Hematopoietic multipotent progenitor cell treated with erythropoietin and hydrocortisone succinate and interleukin-3 and kit ligand, for 17 days (in vitro differentiated cells): ENCODE results near the gene SNAI1.
"Not testable (repeated sequence)": the region's sequence is repeated elsewhere in the genome, so short reads cannot be mapped to it uniquely, and the experiment has no call there.

Experiments
- DNase-seq: peaks from one replicate; pipeline ENCODE4 v3.0.0-alpha.2; 2015; ENCODE audit warnings: low spot score

SNAI1 gene

DNA sequence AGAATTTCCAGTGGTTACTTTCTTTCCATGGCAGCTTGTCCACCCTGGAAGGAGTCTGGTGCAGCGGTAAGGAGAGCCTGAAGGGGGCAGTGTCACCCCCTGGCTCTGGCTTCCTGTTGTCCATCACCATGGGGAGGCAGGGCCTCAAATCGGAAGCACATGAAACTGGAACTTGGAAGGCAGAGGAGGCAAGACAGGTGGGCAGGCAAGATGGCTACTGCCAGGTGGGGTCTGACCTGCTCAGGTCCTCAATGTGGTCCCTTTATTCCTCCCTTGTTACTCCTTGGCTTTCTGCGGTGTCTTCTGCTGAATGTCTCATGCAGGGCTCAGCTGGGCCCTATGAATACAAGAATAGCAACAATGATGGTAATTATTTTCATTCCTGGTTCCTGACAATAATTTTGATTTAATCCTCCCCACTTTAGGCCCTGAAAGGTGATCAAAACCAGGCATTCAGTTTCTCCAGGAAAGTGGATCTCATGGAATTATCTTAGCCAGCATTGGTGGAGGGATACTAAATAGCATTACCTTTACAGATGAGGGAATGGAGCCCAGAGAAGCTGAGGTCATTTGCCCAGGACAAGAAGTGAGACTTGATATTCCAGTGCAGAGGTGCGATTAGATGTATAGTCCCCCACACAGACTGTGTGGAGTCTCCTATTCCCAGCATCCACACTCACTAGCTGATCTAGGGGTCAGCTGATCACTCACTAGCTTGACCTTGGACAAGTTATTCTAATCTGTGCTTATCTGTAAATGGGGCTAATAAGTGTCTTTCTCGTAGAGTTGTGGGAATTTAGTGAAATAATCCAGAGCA is 17.6 kb upstream of the SNAI1 start:
- peak; percentile 48 for DNase-seq

DNA sequence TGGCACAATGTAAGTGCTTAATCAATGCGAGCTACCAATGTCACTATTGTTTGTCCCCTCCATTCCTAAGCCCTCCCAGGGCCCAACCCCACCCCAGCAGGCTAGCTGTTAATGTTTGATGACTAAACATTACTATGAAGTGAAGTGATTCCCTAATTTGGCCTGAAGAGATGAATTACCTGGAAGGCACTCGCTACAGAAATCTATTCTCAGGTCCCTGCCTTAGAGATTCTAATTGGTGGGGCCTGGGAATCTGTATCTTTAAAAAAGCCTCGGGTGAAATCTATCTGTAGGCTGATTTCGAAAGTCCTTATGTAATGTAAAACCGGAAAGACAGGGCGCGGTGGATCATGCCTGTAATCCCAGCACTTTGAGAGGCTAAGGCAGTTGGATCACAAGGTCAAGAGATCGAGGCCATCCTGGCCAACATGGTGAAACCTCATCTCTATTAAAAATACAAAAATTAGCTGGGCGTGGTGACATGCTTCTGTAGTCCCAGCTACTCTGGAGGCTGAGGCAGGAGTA is 16.9 kb upstream of the SNAI1 start:
- DNase-seq, result no peak

DNA sequence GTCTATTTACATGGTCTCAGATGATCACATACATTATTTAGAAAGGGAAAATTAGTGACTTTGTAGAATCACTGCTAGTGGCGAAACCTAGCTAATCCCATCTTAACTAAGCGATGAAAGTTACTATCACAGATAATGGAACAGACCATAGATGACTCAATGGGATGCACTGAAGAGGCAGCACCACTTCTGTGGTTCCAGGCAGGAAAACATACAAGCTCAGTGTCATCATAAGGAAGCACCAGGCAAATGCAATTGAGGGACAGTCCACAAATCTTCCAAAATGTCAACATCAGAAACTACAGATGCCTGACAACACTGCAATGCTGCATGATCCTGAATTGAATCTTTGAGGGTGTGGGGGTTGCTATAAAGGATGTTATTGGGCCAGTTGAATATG is 15.9 kb upstream of the SNAI1 start:
- no peak for DNase-seq

DNA sequence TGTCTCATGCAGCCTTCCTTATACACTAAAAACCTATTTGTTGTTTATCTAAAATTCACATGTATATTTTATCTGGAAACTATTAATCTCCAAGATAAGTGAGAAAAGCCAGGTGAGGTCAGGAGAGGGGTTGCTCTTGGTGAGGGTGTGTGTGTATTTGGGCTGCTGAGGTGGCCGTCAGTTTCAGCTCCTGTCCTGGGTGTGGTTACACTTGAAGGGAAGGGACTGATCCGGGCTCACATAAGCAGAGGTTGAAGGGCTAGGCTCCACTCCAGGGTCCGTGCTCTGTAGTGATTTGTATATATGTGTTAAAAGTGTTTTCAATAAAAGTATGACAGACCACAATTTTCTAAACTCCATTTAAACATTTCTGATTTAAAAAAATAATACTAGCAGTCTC is 13.5 kb upstream of the SNAI1 start:
- DNase-seq, result no peak

DNA sequence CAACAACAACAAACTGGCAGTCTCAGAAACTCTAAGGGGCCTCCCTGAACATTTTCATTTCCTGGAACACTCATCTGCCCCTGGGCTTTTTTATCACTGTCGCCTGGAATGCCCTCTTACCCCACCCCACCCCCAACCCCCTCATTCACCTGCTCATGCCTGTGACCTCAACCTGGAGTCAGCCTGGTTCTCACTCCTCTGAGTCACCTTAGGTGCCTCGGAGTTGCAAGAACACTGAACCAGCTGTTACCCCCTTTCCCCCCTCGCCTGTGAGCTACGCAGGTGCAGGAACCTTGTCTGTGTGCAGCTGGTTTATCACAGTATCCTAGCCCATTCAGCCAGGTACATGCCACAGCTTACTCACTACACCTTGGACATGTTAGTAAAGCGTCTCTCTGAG is 12.8 kb upstream of the SNAI1 start:
- DNase-seq, result no peak

DNA sequence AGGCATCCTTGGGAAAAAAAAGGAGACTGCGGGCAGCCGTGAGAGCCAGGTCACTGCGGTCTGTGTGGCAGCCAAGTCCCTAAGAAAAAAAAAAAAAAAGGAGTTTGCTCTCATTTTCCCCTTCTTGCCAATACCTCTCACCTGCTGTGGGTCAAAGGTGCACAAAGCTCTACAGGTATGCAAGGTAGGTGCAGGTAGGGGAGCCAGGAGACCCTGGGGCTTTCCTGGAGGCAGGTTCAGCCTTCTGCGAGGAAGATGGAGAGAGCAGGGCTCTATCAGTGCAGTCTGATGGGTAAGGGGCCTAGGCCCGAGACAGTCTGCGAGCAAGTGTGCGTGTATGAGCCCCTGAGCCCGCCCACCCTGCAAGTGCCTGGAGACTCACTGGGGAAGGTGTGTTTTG is 12.3 kb upstream of the SNAI1 start:
- DNase-seq, result no peak

DNA sequence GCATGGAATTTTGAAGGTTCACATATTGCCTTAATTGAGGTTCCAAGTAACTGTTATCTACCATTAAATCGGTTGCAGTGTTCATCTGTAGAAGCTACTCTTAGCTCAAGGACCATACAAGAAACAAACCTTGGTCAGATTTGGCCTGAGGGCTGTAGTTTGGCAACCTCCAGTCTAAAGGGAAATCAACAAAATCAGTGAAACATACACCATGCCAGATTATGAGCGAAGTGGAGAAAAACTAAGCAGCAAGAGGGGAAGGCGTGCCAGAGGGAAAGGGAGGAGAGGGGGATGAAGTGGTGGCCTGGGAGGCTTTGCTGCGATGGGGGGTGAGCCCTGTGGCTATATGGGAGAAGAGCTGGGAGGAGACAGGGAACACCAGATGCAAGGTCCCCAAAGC is 8.8 kb upstream of the SNAI1 start:
- DNase-seq, result peak; percentile 1

DNA sequence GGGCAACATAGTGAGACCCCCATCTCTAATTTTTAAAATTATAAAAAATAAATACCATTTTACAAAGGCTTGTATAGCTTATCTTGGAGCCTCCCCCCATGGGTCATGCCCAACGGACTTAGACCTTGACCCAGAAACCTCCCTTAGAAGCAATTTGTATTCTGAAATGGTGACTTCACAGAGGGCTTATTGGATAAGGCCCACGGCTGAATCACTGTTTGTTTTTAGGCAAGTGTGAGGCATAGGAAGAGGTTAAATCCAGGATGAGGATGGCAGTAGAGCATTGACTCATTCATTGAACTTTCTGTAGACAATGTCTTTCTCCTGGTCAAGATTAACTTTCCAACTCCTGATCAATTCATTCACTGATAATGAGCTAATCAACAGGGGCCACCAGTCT is 6.2 kb upstream of the SNAI1 start:
- DNase-seq, result no peak

DNA sequence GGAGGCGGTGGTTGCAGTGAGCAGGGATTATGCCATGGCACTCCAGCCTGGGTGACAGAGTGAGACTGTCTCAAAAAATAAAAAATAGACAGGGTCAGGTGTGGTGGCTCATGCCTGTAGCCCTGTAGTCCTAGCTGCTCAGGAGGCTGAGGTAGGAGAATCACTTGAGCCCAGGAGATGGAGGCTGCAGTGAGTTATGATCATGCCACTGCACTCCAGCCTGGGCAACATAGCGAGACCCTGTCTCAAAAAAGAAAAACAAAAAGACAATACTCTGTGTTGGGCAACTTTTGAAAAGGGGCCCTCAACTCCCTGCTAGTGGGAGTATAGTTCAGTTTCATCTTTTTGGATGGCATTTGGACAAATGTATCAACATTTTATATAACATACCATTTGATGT is 5.0 kb upstream of the SNAI1 start:
- DNase-seq, result not testable (repeated sequence)

DNA sequence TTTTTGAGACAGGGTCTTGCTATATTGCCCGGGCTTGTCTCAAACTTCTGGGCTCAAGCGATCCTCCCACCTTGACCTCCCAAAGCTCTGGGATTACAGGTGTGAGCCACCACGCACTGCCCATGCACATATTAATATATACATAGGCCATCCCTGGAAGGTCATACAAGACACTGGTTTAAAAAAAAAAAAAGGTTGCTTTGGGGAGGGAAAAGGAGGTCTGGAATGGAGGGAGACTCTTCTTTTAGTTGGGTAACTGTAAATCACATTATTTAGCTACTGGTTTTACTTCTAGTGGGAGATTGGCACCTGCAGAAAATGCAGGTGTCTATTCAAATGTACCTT is 4.1 kb upstream of the SNAI1 start:
- peak; percentile 3 for DNase-seq

DNA sequence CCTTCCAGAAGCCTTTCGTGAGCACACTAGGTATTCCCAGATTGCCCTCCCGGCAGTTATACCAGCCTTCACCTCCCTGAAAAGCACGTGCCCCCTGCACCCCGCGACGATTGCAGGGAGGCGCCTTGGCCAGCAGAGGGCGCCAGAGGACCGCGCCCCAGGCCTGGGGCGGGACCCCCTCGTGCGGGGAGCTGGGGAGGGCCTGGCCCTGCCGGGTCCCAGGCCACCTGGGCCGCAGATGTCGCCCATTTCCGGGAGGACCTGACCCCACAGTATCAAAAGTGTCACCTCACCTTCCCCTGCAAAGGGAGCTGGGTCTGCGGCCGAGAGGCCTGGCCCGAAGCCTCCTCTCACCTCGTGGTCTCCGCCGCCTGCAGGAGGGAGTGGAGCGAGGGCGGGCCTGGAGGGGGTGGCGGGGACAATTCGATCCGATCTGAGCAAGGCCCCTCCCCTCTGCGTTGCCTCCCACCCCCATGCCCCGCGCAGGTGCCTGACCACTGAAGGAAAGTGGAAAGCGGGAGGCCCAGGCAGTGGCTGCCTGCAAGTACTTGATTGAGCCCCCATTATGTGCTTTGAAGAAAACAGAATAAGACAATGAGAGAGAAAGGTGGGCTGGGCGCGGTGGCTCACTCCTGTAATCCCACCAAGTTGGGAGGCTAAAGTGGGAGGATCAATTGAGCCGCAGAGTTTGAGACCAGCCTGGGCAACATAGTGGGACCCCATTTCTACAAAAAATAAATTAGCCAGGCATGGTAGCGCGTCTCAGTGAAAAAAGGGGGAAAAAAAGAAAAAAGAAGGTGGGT is 3.5 kb upstream of the SNAI1 start:
- peak; percentile 72 for DNase-seq

DNA sequence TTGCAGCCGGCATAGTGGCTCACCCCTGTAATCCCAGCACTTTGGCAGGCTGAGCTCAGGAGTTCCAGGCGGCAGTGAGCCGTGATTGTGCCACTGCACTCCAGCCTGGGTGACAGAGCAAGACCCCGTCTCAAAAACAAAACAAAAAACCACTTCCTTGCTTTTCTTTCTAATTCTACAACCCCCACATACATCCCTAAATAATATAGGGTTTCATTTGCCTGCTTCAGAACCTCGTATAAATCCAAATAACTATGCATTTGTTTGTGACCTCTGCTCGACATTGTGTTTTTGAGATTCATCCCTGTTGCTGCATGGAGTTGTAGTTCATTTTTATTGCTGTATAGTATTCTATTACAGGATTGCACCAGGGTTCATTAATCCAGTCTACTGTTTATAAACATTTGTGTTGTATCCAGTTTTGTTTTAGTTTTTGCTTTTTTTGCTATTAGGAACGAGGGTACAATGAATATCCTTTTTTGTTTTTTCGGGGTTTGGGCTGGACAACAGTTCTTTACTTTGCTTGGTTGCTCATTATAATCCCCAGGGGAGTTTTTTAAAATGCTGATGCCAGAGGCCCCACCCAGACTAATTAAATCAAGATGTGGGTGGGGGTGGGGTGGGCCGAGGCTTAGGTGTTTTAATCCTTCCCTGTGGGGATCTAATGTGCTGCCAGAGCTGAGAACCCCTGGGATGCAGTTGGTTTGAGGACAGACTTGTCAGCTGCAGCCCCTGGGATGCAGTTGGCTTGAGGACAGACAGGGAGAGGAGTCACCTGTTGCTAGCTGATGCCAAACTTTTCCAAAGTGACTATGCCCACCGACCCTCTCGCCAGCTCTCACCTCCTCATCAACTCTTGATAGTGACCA is 2.4 kb upstream of the SNAI1 start:
- DNase-seq, result no peak

DNA sequence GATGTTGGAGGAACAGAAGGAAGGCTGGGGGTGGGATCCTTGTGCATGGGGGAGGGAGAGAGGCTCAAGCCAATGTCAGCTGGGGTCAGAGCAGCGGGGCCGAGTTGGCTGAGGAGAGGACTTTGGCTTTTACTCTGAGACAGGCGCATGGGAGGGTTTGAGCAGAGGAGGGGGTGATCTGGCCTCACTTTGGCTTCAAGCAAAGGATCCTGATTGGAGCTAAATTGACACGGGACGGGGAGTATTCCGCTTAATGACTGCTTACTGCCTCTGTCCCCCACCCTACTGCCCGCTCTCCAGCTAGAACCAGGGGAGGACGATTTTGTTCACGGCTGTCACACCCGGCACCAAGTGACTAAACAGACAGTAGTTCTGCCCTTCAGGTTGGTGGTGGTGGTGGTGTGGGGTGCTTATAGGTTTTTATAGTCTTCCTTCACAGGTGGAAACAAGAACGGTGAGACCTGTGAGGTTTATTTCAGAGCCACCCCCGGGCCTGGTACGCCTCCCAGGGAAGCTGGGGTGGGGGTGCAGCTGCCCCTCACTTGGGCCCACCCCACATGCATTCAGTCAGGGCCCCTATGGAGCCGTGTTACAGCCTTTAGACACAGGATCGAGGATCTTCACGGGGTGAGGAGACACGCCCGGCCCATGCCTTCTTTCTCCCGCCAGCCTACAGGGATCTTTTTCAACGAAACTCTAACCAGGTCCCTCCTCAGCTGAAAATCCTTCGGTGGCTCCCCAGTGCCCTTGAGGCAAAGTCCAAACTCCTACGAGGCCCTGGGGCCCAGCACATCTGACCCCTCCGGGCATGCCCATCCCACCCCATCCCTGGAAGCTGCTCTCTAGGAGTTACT is 1.3 kb upstream of the SNAI1 start:
- DNase-seq, result no peak

DNA sequence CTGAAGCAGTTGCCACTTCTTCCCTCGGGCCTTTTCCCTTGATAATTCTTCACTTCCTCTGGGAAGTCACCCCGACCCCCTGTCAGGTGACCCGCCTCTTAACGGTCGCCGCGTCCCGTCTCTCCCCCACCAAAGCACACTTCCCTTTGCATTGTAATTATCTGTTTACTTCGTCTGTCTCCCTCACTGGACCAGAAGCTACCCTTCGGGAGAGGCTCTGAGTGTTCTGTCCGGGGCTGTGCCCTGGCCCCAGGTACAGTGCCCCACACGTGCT is 771 bp upstream of the SNAI1 start:
- DNase-seq, result no peak

DNA sequence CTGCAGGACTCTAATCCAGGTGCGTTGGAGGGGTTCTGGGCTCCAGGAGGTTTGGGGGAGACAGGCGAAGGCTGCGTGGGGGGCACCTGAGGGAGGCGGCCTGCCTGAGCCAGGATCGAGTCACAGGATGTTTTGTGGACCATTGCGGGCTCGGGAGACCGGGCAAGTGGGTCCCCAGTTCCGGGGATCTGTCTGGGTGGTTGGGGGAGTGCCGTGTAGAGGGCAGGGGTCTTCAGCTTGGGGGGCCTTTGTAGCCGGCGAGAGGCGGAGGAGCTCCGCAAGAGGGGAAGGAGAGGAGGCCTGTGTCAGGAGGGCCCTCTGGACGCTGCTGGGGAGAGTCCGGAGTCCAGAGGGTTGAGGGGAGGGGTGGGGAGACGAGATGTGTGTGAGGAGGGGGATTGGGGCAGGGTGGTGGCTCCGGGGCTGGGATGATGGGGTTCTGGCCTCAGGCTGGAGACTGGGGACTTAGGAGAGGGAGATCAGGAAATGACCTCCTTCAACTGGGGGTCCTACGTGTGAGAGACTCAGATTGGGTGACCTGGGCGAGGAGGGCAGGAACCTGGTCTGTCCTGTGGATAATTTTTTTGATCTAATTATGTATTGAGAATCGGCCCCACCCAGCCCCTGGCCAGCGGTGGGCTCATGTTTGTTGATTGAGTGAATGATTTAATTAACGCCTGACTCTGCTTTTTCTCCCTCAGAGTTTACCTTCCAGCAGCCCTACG is 505 bp downstream of the SNAI1 start:
- peak; percentile 27 for DNase-seq

DNA sequence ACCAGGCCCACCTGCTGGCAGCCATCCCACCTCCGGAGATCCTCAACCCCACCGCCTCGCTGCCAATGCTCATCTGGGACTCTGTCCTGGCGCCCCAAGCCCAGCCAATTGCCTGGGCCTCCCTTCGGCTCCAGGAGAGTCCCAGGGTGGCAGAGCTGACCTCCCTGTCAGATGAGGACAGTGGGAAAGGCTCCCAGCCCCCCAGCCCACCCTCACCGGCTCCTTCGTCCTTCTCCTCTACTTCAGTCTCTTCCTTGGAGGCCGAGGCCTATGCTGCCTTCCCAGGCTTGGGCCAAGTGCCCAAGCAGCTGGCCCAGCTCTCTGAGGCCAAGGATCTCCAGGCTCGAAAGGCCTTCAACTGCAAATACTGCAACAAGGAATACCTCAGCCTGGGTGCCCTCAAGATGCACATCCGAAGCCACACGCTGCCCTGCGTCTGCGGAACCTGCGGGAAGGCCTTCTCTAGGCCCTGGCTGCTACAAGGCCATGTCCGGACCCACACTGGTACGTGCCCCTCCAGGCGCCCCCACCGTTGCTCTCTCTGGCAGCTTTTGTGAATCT is 1.1 kb downstream of the SNAI1 start:
- DNase-seq, result no peak

DNA sequence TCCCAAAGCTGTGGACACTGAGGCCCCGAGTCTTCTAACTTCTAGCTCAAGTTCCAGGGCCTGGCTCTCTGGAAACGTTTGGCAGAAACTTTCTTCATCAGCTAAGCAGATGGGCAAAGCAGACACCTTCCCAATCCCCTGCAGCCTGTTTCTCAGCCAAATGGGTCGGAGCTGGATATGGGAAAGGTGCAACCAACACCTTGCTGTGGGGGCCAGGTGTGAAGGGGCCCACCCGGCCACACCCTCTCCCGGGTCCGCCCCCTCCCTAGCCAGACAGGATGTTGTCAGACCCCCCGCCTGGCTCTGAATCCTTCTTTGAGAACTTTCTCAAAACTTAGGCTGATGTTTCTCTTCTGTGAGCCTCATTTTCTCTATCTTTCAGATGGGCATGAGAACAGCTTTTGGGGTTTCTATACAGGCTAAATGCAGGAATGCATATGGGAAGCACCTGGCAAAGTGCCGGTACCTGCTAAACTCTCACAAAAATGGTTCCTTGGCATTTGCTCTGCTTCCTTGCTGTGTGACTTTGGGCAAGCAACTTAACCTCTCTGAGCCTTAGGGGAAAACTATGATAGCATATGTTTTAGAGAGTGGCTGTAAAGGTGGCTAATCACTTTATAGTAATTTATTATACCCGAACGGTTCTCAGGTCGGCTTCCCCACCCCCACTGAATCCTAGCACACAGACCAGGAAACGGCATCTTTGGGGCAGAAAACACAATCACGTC is 1.8 kb downstream of the SNAI1 start:
- no peak for DNase-seq

DNA sequence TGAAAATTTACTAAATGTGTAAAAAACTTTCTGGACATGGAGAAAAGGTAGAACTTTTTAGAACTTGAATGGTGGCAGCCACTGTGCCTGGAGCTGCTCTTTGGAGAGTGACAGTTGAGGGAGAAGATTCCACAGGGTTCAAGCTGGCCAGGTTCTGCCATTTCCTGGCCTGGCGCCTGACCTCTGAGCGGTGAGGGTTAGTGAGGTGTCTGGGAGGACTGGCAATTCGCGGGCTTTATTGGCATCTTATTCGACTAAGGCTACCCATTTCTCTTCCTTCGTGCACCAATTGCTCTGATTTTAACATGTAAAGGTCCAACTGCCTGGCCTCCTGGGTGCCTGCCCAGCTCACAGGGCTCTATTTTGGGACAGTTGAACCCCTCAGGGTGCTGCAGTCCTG is 2.4 kb downstream of the SNAI1 start:
- DNase-seq, result no peak

DNA sequence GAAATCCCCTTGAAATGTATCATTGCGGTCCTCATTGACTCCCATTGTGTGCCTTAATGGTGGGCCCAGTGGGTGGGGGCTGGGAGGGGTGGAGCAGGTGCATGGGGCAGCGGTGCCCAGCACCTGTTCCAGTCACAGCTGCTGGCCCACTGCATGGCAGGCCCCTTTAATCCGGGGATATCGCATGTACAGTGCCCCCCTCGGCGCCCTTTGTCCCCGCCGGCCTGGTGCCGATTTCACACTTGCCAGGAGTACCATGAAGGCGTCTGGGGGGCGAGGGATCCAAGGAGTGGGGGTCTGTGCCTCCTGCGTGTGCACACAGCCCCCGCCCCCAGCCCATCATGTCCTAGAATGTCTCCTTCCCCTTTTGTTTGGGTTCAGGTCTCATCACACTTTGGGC is 2.8 kb downstream of the SNAI1 start:
- DNase-seq, result no peak

DNA sequence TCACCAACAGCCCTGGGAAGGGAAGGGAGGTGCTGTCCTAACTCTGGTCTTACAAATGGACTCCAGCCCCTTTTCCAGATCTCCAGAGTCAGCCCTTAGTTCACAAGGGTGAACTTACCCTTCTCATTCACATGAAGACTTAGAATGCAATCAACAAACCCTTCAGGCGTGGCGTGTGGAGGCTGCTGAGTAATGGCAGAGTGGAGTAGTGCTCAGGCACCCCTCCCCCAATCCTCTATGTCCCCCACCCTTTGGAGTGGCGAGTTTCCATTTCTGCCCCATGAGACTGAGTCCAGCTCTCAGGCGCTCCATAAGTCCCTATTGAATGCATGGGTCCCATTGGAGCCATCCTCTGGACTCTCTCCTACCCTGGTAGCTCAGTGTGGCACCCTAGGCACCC is 3.3 kb downstream of the SNAI1 start:
- no peak for DNase-seq
